Sigmoid colon (tissue), 4 donors: ENCODE measurements around the gene CST7.
"Not testable (repeated sequence)": the region's sequence is repeated elsewhere in the genome, so short reads cannot be mapped to it uniquely, and the experiment has no call there.

Experiments
- EP300 ChIP-seq, 4 donors: sonication (generic); formaldehyde crosslinking; IDR thresholded peaks; one replicate each; pipeline ENCODE4 v1.6.1; 2017; ENCODE audit warnings: antibody characterized with exemption in 4 of 4
- POLR2A ChIP-seq, 2 donors: fragments of 450-650 bp; IDR thresholded peaks; one replicate each; pipeline ENCODE4 v1.6.1; 2016; ENCODE audit warnings: antibody characterized with exemption in 2 of 2, mild to moderate bottlenecking in 2 of 2, moderate library complexity in 2 of 2
- POLR2AphosphoS5 ChIP-seq, 4 donors: sonication (generic); formaldehyde crosslinking; IDR thresholded peaks; one replicate each; pipeline ENCODE4 v1.6.1; 2017; ENCODE audit warnings: antibody characterized with exemption in 4 of 4
- TF ChIP-seq, protein P1 (sequence below), 4 experiments: fragments of 450-650 bp in 3 of 4; fragments of 200-600 bp in 1 of 4; IDR thresholded peaks; one replicate each; pipeline ENCODE4 v1.5.1; 2016 to 2019; ENCODE audit warnings: antibody characterized with exemption in 4 of 4, mild to moderate bottlenecking in 3 of 4, moderate library complexity in 2 of 4

DNA sequence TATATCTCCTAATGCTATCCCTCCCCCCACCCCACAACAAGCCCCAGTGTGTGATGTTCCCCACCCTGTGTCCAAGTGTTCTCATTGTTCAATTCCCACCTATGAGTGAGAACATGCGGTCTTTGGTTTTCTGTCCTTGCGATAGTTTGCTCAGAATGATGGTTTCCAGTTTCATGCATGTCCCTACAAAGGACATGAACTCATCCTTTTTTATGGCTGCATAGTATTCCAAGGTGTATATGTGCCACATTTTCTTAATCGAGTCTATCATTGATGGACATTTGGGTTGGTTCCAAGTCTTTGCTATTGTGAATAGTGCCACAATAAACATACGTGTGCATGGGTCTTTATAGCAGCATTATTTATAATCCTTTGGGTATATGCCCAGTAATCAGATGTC, 52.3 kb downstream of the CST7 start:
- TF ChIP-seq, protein P1, sequence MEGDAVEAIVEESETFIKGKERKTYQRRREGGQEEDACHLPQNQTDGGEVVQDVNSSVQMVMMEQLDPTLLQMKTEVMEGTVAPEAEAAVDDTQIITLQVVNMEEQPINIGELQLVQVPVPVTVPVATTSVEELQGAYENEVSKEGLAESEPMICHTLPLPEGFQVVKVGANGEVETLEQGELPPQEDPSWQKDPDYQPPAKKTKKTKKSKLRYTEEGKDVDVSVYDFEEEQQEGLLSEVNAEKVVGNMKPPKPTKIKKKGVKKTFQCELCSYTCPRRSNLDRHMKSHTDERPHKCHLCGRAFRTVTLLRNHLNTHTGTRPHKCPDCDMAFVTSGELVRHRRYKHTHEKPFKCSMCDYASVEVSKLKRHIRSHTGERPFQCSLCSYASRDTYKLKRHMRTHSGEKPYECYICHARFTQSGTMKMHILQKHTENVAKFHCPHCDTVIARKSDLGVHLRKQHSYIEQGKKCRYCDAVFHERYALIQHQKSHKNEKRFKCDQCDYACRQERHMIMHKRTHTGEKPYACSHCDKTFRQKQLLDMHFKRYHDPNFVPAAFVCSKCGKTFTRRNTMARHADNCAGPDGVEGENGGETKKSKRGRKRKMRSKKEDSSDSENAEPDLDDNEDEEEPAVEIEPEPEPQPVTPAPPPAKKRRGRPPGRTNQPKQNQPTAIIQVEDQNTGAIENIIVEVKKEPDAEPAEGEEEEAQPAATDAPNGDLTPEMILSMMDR (IDR thresholded peaks at IDR 0.05): not testable (repeated sequence)
- TF ChIP-seq POLR2A, POLR2AphosphoS5, EP300 (IDR thresholded peaks at IDR 0.05): not testable (repeated sequence)
